Daoy (cell line): ENCODE data around the gene DPPA5. TPM values are rescaled to one million over a fixed set of nuclear protein-coding genes. Genes with fewer than 3 reads are reported as not detected.
"Not testable (repeated sequence)": the region's sequence is repeated elsewhere in the genome, so short reads cannot be mapped to it uniquely, and the experiment has no call there.

Experiments
- DNase-seq: peaks from one replicate; pipeline ENCODE4 v3.0.0-alpha.2; 2015; ENCODE audit warnings: low read depth
- total RNA-seq: library from RNA; depleted of rRNA; stranded (reverse); fragments of >200 nt; shearing (Covaris generic); gene quantifications from 2 replicates; pipeline ENCODE4 v1.2.3, GENCODE V29; 2014; rRNA removed

The DPPA5 gene
- total RNA-seq, result not detected in 2 replicates

GRCh38 chr6:73353636-73354593 is at the start of gene DPPA5:
TSS of gene DPPA5 (minus strand) at chr6:73354276. CDS start at chr6:73354225, 51 bp downstream.
- DNase-seq, result no peak

GRCh38 chr6:73400656-73401055 is 46.6 kb upstream of the DPPA5 start:
- DNase-seq, result no peak

GRCh38 chr6:73395875-73396274 is 41.8 kb upstream of the DPPA5 start:
- no peak for DNase-seq

- DNase-seq, result no peak
These were observed 40.7 kb upstream of the DPPA5 start, which contains the start of gene DDX43 for GRCh38 chr6:73394577-73395354. TSS of gene DDX43 (plus strand) at chr6:73394828. CDS start at chr6:73394906, 78 bp downstream.

- no peak for DNase-seq
These were observed 39.2 kb upstream of the DPPA5 start for GRCh38 chr6:73393278-73393677.

- DNase-seq, result not testable (repeated sequence)
These were observed 38.1 kb upstream of the DPPA5 start for GRCh38 chr6:73392188-73392587.

- no peak for DNase-seq
These were observed 37.6 kb upstream of the DPPA5 start for GRCh38 chr6:73391675-73392074.

- no peak for DNase-seq
These were observed 35.8 kb upstream of the DPPA5 start for GRCh38 chr6:73389854-73390253.

GRCh38 chr6:73388800-73389512 is 34.9 kb upstream of the DPPA5 start:
- DNase-seq, result no peak

GRCh38 chr6:73388433-73388799 is 34.3 kb upstream of the DPPA5 start:
- DNase-seq, result no peak

- DNase-seq, result peak; percentile 48
These were observed 28.5 kb upstream of the DPPA5 start for GRCh38 chr6:73382462-73383113.

- DNase-seq, result not testable (repeated sequence)
These were observed 27.5 kb upstream of the DPPA5 start for GRCh38 chr6:73381531-73381930.

- no peak for DNase-seq
These were observed 23.1 kb upstream of the DPPA5 start for GRCh38 chr6:73377225-73377624.

- no peak for DNase-seq
These were observed 21.1 kb upstream of the DPPA5 start for GRCh38 chr6:73375216-73375615.

GRCh38 chr6:73372516-73372915 is 18.4 kb upstream of the DPPA5 start:
- DNase-seq, result no peak

GRCh38 chr6:73371984-73372383 is 17.9 kb upstream of the DPPA5 start:
- DNase-seq, result no peak

GRCh38 chr6:73369563-73369962 is 15.5 kb upstream of the DPPA5 start, which contains the start of gene OOEP:
TSS of gene OOEP (minus strand) at chr6:73369897. CDS start at chr6:73369792, 105 bp downstream.
- DNase-seq, result no peak

- no peak for DNase-seq
These were observed 15.1 kb upstream of the DPPA5 start for GRCh38 chr6:73369157-73369556.

- no peak for DNase-seq
These were observed 14.6 kb upstream of the DPPA5 start for GRCh38 chr6:73368675-73369074.

- peak; percentile 25 for DNase-seq
These were observed 13.8 kb upstream of the DPPA5 start for GRCh38 chr6:73367761-73368355.

- DNase-seq, result no peak
These were observed 10.5 kb upstream of the DPPA5 start for GRCh38 chr6:73364549-73364948.
